ENCODE data around the gene FAT2. TPM values are rescaled to one million over a fixed set of nuclear protein-coding genes. Genes with fewer than 3 reads are reported as not detected.

Gene FAT2
- total RNA-seq, 4 donors from 2014 or later, result 0.12 to 9.1 TPM; not detected in 2

GRCh38 chr5:151602806-151603205 is 11.7 kb upstream of the FAT2 start:
- intact Hi-C loops (cut with DNase I; ENCODE audit: low total_unique reads), result no loop called here
- H3K4me1 ChIP-seq, result no peaks in the 10 kb centered on the region
- no peak for DNase-seq
- H3K9me3 ChIP-seq, result no peaks in the 10 kb centered on the region
- no peak overlapping the region for H3K27ac ChIP-seq
- no peak overlapping the region for H3K4me3 ChIP-seq
- H3K36me3 ChIP-seq, result no peaks in the 10 kb centered on the region
- TF ChIP-seq POLR2A (IDR thresholded peaks at IDR 0.05), result no peak
- TF ChIP-seq CTCF (IDR thresholded peaks at IDR 0.05), result no peak
- H3K27me3 ChIP-seq, result no peaks in the 10 kb centered on the region

- no peaks in the 10 kb centered on the region for H3K36me3 ChIP-seq
- H3K9me3 ChIP-seq, result no peaks in the 10 kb centered on the region
- no peak overlapping the region for H3K4me3 ChIP-seq
- H3K4me1 ChIP-seq, result no peaks in the 10 kb centered on the region
- no peak overlapping the region for H3K27ac ChIP-seq
- H3K27me3 ChIP-seq, result no peaks in the 10 kb centered on the region
- intact Hi-C loops (cut with DNase I; ENCODE audit: low total_unique reads), result no loop called here
- DNase-seq, result no peak
- TF ChIP-seq CTCF (IDR thresholded peaks at IDR 0.05) (no peak), POLR2A (IDR thresholded peaks at IDR 0.05) (no peak)
Measured at GRCh38 chr5:151601391-151601790, 10.3 kb upstream of the FAT2 start.

GRCh38 chr5:151600069-151600665 is 9.0 kb upstream of the FAT2 start:
- no peak overlapping the region for H3K27ac ChIP-seq
- no peak overlapping the region for H3K4me3 ChIP-seq
- intact Hi-C loops (cut with DNase I; ENCODE audit: low total_unique reads), result no loop called here
- DNase-seq, result no peak
- no peak for TF ChIP-seq CTCF (IDR thresholded peaks at IDR 0.05)
- no peak for TF ChIP-seq POLR2A (IDR thresholded peaks at IDR 0.05)
- H3K4me1 ChIP-seq, result no peaks in the 10 kb centered on the region
- no peaks in the 10 kb centered on the region for H3K9me3 ChIP-seq
- no peaks in the 10 kb centered on the region for H3K36me3 ChIP-seq
- no peaks in the 10 kb centered on the region for H3K27me3 ChIP-seq

GRCh38 chr5:151598984-151599383 is 7.9 kb upstream of the FAT2 start:
- TF ChIP-seq CTCF (IDR thresholded peaks at IDR 0.05), result no peak
- no peak for TF ChIP-seq POLR2A (IDR thresholded peaks at IDR 0.05)
- Histone ChIP-seq H3K27ac (no peak overlapping the region), H3K36me3 (no peaks in the 10 kb centered on the region), H3K4me1 (no peaks in the 10 kb centered on the region), H3K9me3 (no peaks in the 10 kb centered on the region), H3K4me3 (no peak overlapping the region), H3K27me3 (no peaks in the 10 kb centered on the region)
- DNase-seq, result no peak
- intact Hi-C loops (cut with DNase I; ENCODE audit: low total_unique reads), result no loop called here

- Histone ChIP-seq H3K27ac (no peak overlapping the region), H3K4me3 (no peak overlapping the region), H3K36me3 (no peaks in the 10 kb centered on the region), H3K27me3 (no peaks in the 10 kb centered on the region), H3K4me1 (no peaks in the 10 kb centered on the region), H3K9me3 (no peaks in the 10 kb centered on the region)
- DNase-seq, result no peak
- TF ChIP-seq POLR2A (IDR thresholded peaks at IDR 0.05) (no peak), CTCF (IDR thresholded peaks at IDR 0.05) (no peak)
- intact Hi-C loops (cut with DNase I; ENCODE audit: low total_unique reads), result no loop called here
Measured at GRCh38 chr5:151598549-151598948, 7.4 kb upstream of the FAT2 start.

Data from uterus (tissue), 4 donors.